ENCODE results near the gene GHITM. TPM values are rescaled to one million over a fixed set of nuclear protein-coding genes. Genes with fewer than 3 reads are reported as not detected.
"Not testable (repeated sequence)": the region's sequence is repeated elsewhere in the genome, so short reads cannot be mapped to it uniquely, and the experiment has no call there.

Gene GHITM
- total RNA-seq, 1 donor from 2014 or later: 162 TPM

- DNase-seq (ENCODE audit: low spot score): no peak
- peak; percentile 55 for ATAC-seq
Measured at GRCh38 chr10:84147347-84147746, 8.0 kb downstream of the GHITM start.

DNA sequence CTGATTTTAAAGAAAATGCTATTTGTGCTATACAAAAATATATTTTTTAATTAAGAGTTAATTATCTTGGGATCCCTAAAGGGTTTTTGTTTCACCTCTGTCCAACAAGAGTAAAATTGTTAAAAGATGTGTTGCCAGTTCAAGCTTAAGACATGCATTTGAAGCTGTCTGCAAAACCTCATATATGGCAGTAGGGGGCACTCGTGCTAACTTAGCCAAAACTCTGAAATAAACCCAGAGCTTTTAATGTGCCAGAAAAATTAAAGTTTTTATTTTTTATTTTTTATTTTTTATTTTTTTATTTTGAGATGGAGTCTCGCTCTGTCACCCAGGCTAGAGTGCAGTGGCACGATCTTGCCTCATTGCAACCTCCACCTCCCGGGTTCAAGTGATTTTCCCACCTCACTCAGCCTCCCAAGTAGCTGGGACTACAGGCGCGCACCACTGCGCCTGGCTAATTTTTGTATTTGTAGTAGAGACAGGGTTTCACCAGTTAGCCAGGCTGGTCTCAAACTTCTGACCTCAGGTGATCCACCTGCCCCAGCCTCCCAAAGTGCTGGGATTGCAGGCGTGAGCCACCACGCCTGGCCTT, 8.8 kb downstream of the GHITM start:
- ATAC-seq: peak; percentile 72

GRCh38 chr10:84149854-84150253, 10.5 kb downstream of the GHITM start:
- no peak for DNase-seq (ENCODE audit: low spot score)
- no peak for ATAC-seq

More for the DNA sequence above, 8.8 kb downstream of the GHITM start:
- DNase-seq (ENCODE audit: low spot score): not testable (repeated sequence)

GRCh38 chr10:84152769-84153168, 13.5 kb downstream of the GHITM start:
- ATAC-seq (no peak), DNase-seq (ENCODE audit: low spot score) (no peak)

DNA sequence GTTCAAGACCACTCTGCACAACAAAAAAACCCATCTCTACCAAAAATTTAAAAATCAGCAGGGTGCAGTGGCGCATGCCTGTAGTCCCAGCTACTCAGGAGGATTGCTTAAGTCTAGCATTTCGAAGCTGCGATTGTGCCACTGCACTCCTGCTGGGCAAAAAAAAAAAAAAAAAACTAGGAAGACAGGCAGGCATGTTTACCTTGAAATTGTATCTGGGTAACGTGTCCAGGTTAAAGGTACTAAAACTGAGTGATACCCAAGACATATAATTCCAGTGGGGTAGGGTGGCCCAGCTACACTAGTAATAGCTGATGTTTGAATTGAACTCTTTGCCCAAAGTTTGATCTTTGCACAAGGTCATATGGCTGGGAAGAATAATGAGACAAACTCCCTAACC, 16.2 kb downstream of the GHITM start:
- DNase-seq (ENCODE audit: low spot score) (no peak), ATAC-seq (no peak)

DNA sequence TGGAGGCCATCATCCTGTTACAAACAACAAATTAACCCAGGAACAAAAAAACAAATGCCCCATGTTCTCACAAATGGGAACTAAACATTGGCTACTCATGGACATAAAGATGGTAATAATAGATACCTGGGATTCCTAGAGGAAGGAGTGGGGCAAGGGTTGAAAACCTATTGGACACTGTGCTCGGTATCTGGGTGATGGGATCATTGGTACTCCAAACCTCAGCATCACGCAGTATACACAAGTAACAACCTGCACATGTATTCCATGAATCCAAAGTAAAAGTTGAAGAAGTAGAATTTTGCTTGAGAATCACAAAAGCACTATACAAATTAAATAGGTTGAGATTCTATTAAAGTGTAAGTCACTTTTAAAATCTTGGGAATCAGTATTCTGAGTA, 16.7 kb downstream of the GHITM start:
- ATAC-seq: no peak
- no peak for DNase-seq (ENCODE audit: low spot score)

DNA sequence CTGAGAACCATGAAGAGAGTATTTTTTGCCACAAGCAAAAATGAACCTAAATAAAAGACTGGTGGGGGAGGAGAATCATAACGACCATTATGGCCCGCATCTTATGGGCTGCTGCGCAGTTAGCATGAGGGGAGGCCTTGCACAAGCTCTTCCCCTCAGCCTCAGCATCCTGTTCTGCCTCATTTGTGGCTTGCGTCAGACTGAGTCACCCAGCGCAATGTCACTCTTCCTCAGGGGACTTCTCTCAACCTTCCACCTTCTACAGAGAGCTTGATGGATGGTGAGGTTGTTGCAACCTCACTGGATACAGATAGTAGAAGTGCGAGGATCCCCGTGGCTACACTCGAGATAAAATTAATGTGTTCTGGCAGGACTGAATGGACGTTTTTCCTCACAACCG, 17.5 kb downstream of the GHITM start:
- ATAC-seq (peak; percentile 43), DNase-seq (ENCODE audit: low spot score) (no peak)

GRCh38 chr10:84158061-84158460, 18.8 kb downstream of the GHITM start:
- DNase-seq (ENCODE audit: low spot score): no peak
- no peak for ATAC-seq

- ATAC-seq (peak; percentile 15), DNase-seq (ENCODE audit: low spot score) (no peak)
Measured at GRCh38 chr10:84158550-84158949, 19.2 kb downstream of the GHITM start.

GRCh38 chr10:84159076-84159685, 19.9 kb downstream of the GHITM start:
- ATAC-seq (peak; percentile 42), DNase-seq (ENCODE audit: low spot score) (no peak)

DNA sequence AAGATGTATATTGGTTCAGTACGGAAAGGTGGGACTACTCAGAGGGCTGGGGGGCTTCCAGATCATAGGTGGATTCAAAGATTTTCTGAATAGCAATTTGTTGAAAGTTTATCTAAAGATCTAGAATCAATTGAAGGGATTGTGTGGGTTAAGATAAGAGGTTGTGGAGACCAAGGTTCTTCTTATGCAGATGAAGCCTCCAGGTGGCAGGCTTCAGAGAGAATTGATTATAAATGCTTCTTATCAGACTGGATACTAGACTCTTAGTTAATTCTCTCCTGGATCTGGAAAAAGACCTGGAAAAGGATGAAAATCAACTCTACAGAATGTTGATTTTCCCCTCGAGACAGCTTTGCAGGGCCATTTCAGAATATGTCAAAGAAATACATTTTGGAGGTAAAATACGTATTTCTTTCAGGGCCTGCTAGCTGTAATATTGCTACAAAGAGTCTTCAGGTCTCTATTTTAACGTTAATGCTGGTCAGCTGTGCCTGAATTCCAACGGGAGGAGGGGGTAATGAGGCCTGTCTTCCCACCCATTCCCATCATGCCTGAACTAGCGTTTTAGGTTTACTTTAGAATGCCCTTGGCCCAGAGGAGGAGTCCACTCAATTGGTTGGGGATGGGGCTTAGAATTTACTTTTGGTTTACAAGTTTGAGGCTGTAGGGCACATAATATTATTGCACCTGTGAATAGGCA, 21.5 kb downstream of the GHITM start:
- ATAC-seq (no peak), DNase-seq (ENCODE audit: low spot score) (no peak)

DNA sequence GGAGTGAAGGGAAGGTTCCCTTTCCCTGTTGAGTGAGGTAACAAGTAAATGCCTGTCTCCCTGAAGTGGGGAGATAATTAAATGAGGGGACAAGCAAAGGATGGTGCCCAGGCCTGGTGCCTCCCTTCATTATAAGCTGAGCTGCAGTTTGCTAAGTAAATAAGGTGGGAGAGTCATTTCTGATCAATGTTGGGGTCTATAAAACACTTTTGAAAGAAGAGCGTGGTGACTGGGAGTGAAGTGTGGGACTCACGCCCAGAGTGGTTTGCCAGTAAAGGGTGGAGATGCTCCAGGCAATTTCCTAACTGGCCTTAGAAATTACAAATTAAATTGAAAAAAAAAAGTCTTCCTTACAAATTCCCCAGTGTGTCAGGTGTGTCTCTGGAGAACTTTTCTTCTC, 24.7 kb downstream of the GHITM start:
- ATAC-seq (no peak), DNase-seq (ENCODE audit: low spot score) (no peak)

DNA sequence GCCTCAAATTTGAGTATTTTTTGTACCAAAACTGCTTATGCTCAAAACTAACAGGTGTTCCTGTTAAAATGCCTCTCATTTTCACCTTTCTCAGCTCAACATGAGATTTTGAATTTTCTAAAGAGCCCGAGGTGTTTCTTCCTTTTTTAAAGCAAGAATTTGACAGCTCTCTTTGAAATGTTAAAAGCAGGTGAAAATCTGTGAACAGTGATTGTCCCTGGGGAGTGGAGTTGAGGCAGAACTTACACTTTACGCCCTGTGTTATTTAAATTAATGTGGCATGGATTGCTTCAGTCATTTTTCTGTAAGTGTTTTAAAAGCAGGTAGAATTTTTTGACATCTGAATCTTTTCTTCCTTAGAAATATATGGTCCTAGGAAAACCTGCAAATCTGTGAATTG, 25.1 kb downstream of the GHITM start:
- DNase-seq (ENCODE audit: low spot score): no peak
- no peak for ATAC-seq

DNA sequence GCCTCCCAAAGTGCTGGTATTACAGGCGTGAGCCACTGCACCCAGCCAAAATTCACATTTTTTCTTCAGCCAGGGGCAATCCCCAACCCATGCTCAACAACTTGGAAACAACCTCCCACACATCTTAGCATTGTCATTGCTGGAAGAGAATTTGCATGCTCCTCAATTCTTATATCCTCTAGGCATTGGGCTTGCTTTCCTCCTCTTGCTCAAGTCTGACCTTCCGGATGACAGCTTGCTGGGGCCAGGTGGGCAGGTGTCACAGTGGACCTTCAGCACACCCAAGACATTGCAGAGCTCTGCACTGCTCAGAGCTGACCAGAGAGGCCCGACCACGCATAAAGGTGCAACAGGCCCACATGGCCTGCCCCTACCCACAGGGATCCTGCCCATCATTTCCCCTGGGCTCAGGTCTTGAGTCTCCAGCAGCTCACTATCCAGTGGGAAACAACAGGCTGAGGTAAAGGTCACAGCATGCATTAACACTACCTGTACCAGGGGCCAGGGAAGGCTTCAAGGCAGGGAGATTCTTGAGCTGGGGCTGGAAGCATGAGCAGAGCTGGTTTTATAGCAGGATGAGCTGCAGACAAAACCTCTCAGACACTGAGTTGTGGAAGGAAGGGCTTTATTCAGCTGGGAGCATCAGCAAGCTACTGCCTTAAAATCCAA, 27.4 kb downstream of the GHITM start:
- no peak for ATAC-seq

DNA sequence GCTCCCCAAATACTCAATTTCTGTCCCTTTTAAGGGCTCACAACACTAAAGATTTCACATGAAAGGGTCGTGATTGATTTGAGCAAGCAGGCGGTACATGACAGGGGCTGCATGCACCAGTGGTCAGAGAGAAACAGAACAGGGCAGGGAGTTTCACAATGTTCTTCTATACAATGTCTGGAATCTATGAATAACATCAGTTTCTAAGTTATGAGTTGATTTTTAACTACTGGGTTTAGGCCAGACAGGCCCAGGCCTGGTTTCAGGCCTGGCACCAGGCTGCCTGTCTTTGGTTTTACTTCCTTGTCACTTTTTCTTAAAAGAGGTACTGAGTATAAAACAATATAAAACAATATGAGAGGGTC, 28.0 kb downstream of the GHITM start:
- not testable (repeated sequence) for DNase-seq (ENCODE audit: low spot score); ATAC-seq

More for the DNA sequence above, 27.4 kb downstream of the GHITM start:
- DNase-seq (ENCODE audit: low spot score): no peak

- not testable (repeated sequence) for ATAC-seq; DNase-seq (ENCODE audit: low spot score)
Measured at GRCh38 chr10:84168382-84168781, 29.1 kb downstream of the GHITM start.

DNA sequence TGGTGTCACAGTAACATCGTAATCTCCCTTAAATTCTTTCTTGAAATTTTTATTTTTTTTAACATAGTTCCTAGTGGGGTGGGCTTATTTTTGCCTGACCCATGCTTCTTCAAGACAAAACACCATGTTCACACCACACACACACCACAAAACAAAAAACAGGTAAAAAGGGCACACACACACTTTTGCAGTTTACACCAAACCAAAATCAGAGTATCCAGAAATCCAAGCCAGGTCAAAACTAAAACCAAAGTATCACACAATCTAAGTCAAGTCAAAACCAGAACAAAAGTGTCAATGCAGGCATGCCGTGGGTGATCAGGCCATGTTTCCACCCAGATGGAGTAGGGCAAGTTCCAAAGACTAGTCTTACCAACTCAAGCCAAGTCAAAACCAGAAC, 31.9 kb downstream of the GHITM start:
- ATAC-seq; DNase-seq (ENCODE audit: low spot score): not testable (repeated sequence)

GRCh38 chr10:84171700-84172466, 32.6 kb downstream of the GHITM start:
- ATAC-seq; DNase-seq (ENCODE audit: low spot score): not testable (repeated sequence)

DNA sequence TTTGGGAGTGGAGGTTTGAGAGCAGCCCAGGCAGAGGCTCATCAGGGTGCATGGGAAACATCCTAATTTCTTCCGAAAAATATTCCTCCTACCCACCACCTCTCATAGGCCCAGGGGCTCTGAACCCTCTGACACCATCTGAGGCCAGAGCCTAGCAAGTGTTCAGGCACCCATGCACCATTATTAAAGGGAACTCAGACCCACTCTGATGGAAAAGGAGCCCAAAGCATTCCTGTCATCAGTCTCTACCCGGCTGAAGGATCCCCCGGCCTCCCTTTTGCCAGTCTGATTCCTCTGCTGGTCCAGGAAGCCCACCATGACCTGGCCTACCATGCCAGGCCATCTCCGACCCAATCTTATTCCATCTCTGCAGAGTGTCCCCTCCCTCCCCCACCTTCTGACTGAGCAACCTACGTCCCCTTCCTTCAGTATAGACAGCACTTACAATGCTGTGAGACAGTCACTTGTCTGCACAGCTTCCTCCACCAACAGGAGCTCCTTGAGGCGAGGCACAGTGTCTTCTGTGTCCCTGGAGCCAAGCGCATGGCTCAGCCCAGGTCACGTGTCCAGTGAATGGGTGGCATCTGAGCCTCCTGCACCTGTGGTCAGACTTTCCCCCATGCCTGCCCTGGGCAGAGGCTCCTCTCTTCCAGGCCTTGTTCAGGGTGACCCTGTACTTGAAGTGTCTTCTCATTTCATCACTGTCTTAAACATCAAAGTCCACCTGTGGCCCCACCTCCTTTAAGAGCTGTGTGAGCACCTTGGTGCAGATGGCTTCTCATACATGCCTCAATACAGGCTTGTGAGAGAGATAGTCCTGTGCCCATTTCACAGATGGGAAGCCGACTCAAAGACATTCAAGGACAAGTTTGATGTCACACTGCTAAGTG, 33.4 kb downstream of the GHITM start:
- ATAC-seq (no peak), DNase-seq (ENCODE audit: low spot score) (no peak)

DNA sequence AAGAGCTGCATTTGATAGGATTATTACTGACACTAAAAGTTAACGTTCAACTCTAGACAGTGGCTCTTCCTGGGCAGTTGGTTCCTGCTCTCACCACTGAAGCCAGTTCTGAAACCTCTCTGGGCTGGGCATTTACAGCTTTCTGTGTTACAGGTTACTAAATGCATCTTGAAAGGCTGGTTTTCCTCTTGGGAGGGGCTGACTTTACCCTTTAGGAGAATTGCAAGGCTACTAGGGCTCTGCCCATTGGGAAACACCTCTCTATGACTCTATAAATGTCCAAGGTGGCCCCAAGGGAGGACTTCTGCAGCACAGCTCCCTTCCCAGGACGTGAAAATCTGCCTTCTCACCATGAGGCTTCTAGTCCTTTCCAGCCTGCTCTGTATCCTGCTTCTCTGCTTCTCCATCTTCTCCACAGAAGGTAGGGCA, 34.2 kb downstream of the GHITM start, which contains the start of gene GPR15LG:
TSS of gene GPR15LG (plus strand) at position 301 of the 429 bp plus-strand sequence. CDS start at position 352, 51 bp downstream.
- DNase-seq (ENCODE audit: low spot score): no peak
- no peak for ATAC-seq

All from left lobe of liver (tissue), 2 donors.